Muscle of leg (tissue), 11 donors: ENCODE data around the gene L3MBTL4. TPM values are rescaled to one million over a fixed set of nuclear protein-coding genes. Genes with fewer than 3 reads are reported as not detected.

Source experiments
- DNase-seq: peaks from one replicate; pipeline ENCODE4 v3.0.0; 2013
- H3K27ac ChIP-seq: one replicate; pipeline ENCODE4 v1.5.1; 2013; ENCODE audit warnings: mild to moderate bottlenecking, low read length, control low read depth
- H3K27me3 ChIP-seq: one replicate; pipeline ENCODE4 v1.6.1; 2013; ENCODE audit warnings: low read length; ENCODE audit not compliant: control insufficient read depth, insufficient read depth
- H3K36me3 ChIP-seq: one replicate; pipeline ENCODE4 v1.6.1; 2013; ENCODE audit warnings: low read length; ENCODE audit not compliant: control insufficient read depth, insufficient read depth
- H3K4me1 ChIP-seq: one replicate; pipeline ENCODE4 v1.6.1; 2013; ENCODE audit warnings: low read length; ENCODE audit not compliant: control insufficient read depth, insufficient read depth
- H3K4me3 ChIP-seq: one replicate; pipeline ENCODE4 v1.5.1; 2013; ENCODE audit warnings: low read length, control low read depth
- H3K9me3 ChIP-seq: replicated peaks from 2 replicates; pipeline ENCODE4 v1.6.1; 2013; ENCODE audit warnings: low read depth, low read length; ENCODE audit not compliant: control insufficient read depth
- WGBS: methylation state at CpG from one replicate; pipeline ENCODE4 v1.1.5; 2013; ENCODE audit warnings: missing lambda C conversion rate; ENCODE audit not compliant: insufficient coverage; 5-methylcytosine and 5-hydroxymethylcytosine counted together
- polyA plus RNA-seq, 8 donors: library from polyadenylated mRNA; unstranded; fragments of 120-200 nt; gene quantifications; one replicate each; pipeline versions ENCODE4 v1.2.1 to v1.2.3, GENCODE V29; 2013; ENCODE audit warnings: inconsistent platforms in 1 of 8, low replicate concordance in 1 of 8; ENCODE audit not compliant: insufficient read length in 8 of 8, insufficient read depth in 1 of 8
- total RNA-seq: library from RNA; stranded (reverse); fragments of 120-200 nt; gene quantifications from one replicate; pipeline ENCODE4 v1.2.4, GENCODE V29; 2013

L3MBTL4 gene
- total and polyA plus RNA-seq, 9 donors, result 0.78 to 4.2 (median 1.4) TPM

- H3K36me3 ChIP-seq, result no peaks in the 10 kb centered on the region
- no peak overlapping the region for H3K4me3 ChIP-seq
- peaks cover 4% of the 10 kb centered on the region for H3K9me3 ChIP-seq
- H3K4me1 ChIP-seq, result no peaks in the 10 kb centered on the region
- H3K27ac ChIP-seq, result no peak overlapping the region
- no peaks in the 10 kb centered on the region for H3K27me3 ChIP-seq
- whole genome bisulfite sequencing, result no CpG with 5 or more reads among the region's 4 CpGs
- DNase-seq, result no peak
Observed at GRCh38 chr18:5995626-5996025, 419.1 kb downstream of the L3MBTL4 start.

- no peaks in the 10 kb centered on the region for H3K4me1 ChIP-seq
- H3K9me3 ChIP-seq, result no peaks in the 10 kb centered on the region
- no peaks in the 10 kb centered on the region for H3K27me3 ChIP-seq
- no peak overlapping the region for H3K27ac ChIP-seq
- DNase-seq, result no peak
- H3K4me3 ChIP-seq, result no peak overlapping the region
- H3K36me3 ChIP-seq, result no peaks in the 10 kb centered on the region
- WGBS, result 75% methylated on average over 6 of the region's 9 CpGs
Observed at GRCh38 chr18:5993938-5994337, 420.8 kb downstream of the L3MBTL4 start.

GRCh38 chr18:5992381-5992780, 422.3 kb downstream of the L3MBTL4 start:
- Histone ChIP-seq H3K27ac (no peak overlapping the region), H3K4me3 (no peak overlapping the region), H3K27me3 (no peaks in the 10 kb centered on the region), H3K36me3 (no peaks in the 10 kb centered on the region), H3K4me1 (no peaks in the 10 kb centered on the region), H3K9me3 (no peaks in the 10 kb centered on the region)
- WGBS, result 90% methylated on average over 2 of the region's 7 CpGs
- DNase-seq, result no peak

GRCh38 chr18:5987249-5987648, 427.5 kb downstream of the L3MBTL4 start:
- no peak for DNase-seq
- H3K4me3 ChIP-seq, result no peak overlapping the region
- H3K9me3 ChIP-seq, result no peaks in the 10 kb centered on the region
- H3K27me3 ChIP-seq, result no peaks in the 10 kb centered on the region
- no peaks in the 10 kb centered on the region for H3K36me3 ChIP-seq
- 64% methylated on average over 5 of the region's 5 CpGs for WGBS
- no peaks in the 10 kb centered on the region for H3K4me1 ChIP-seq
- H3K27ac ChIP-seq, result no peak overlapping the region

GRCh38 chr18:5986257-5986931, 428.3 kb downstream of the L3MBTL4 start:
- Histone ChIP-seq H3K4me1 (no peaks in the 10 kb centered on the region), H3K36me3 (no peaks in the 10 kb centered on the region), H3K4me3 (no peak overlapping the region), H3K9me3 (no peaks in the 10 kb centered on the region), H3K27me3 (no peaks in the 10 kb centered on the region), H3K27ac (no peak overlapping the region)
- DNase-seq, result no peak
- 100% methylated on average over 2 of the region's 5 CpGs for whole genome bisulfite sequencing

GRCh38 chr18:5984245-5984644, 430.5 kb downstream of the L3MBTL4 start:
- no CpG with 5 or more reads among the region's 1 CpG for WGBS
- no peaks in the 10 kb centered on the region for H3K4me1 ChIP-seq
- H3K4me3 ChIP-seq, result no peak overlapping the region
- H3K36me3 ChIP-seq, result no peaks in the 10 kb centered on the region
- no peak overlapping the region for H3K27ac ChIP-seq
- no peaks in the 10 kb centered on the region for H3K9me3 ChIP-seq
- DNase-seq, result no peak
- no peaks in the 10 kb centered on the region for H3K27me3 ChIP-seq

GRCh38 chr18:5983488-5983887, 431.2 kb downstream of the L3MBTL4 start:
- no peaks in the 10 kb centered on the region for H3K36me3 ChIP-seq
- H3K4me3 ChIP-seq, result no peak overlapping the region
- no peaks in the 10 kb centered on the region for H3K9me3 ChIP-seq
- DNase-seq, result no peak
- 33% methylated on average over 2 of the region's 4 CpGs for WGBS
- H3K27ac ChIP-seq, result no peak overlapping the region
- no peaks in the 10 kb centered on the region for H3K27me3 ChIP-seq
- no peaks in the 10 kb centered on the region for H3K4me1 ChIP-seq

- no peak overlapping the region for H3K27ac ChIP-seq
- DNase-seq, result no peak
- no peaks in the 10 kb centered on the region for H3K9me3 ChIP-seq
- no peaks in the 10 kb centered on the region for H3K4me1 ChIP-seq
- H3K27me3 ChIP-seq, result no peaks in the 10 kb centered on the region
- no CpG with 5 or more reads among the region's 3 CpGs for WGBS
- no peaks in the 10 kb centered on the region for H3K36me3 ChIP-seq
- no peak overlapping the region for H3K4me3 ChIP-seq
Observed at GRCh38 chr18:5982332-5982731, 432.4 kb downstream of the L3MBTL4 start.

- Histone ChIP-seq H3K27me3 (no peaks in the 10 kb centered on the region), H3K9me3 (no peaks in the 10 kb centered on the region), H3K4me3 (no peak overlapping the region), H3K36me3 (no peaks in the 10 kb centered on the region), H3K4me1 (no peaks in the 10 kb centered on the region), H3K27ac (no peak overlapping the region)
- DNase-seq, result no peak
- WGBS, result 95% methylated on average over 5 of the region's 5 CpGs
Observed at GRCh38 chr18:5980721-5981120, 434.0 kb downstream of the L3MBTL4 start.

- no peaks in the 10 kb centered on the region for H3K4me1 ChIP-seq
- no peaks in the 10 kb centered on the region for H3K36me3 ChIP-seq
- no peak overlapping the region for H3K4me3 ChIP-seq
- 78% methylated on average over 4 of the region's 9 CpGs for WGBS
- H3K27me3 ChIP-seq, result no peaks in the 10 kb centered on the region
- no peak overlapping the region for H3K27ac ChIP-seq
- H3K9me3 ChIP-seq, result no peaks in the 10 kb centered on the region
- no peak for DNase-seq
Observed at GRCh38 chr18:5979971-5980457, 434.7 kb downstream of the L3MBTL4 start.
